Stimulated activated CD8-positive, alpha-beta memory T cell treated with anti-CD3 and anti-CD28 coated beads, Interleukin-7, amount 100 ng/mL, for 1 hour (primary cell): Measurements from ENCODE around the gene CCDC172.
"Not testable (repeated sequence)": the region's sequence is repeated elsewhere in the genome, so short reads cannot be mapped to it uniquely, and the experiment has no call there.

ENCODE experiments used
- DNase-seq, 2 donors: peaks; one replicate each; pipeline ENCODE4 v3.0.0-alpha.2; 2020; ENCODE audit warnings: low read depth in 2 of 2

The CCDC172 gene

DNA sequence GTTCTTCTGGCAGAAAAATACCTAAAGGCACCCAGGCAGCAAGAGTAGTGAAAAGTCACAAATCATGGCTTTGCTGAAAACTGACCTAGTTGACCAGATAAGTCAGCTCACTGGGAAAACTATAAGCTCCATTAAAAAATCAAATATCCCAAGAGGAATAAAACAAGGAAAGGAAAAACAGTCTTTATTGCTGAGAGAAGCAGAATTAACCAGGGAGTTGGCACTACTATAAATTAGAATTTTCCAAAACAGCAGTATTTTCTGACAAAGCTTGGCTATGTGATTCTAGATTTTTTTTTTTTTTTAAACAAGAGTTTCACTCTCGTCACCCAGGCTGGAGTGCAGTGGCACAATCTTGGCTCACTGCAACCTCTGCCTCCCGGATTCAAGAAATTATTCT lies 12.6 kb downstream of the CCDC172 start:
- DNase-seq: no peak

DNA sequence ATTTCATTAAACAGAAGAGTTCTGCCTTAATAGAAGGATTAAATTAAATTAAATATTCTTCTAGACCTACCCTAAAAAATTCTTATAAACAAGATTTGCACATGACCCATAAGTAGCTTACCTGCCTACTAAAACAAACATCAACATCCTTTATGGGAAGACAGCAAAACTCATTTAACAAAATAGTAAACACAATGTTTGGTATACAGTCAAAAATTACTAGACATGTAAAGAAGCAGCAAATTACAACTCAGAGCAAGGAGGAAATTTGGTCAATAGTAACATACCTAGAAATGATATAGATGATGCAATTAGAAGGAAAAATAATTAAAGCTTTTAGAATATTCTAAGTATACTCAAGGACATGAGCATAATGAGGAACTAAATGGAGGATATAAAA lies 27.9 kb downstream of the CCDC172 start:
- no peak for DNase-seq

- no peak for DNase-seq
These were observed 29.6 kb downstream of the CCDC172 start for GRCh38 chr10:116353817-116354216.

DNA sequence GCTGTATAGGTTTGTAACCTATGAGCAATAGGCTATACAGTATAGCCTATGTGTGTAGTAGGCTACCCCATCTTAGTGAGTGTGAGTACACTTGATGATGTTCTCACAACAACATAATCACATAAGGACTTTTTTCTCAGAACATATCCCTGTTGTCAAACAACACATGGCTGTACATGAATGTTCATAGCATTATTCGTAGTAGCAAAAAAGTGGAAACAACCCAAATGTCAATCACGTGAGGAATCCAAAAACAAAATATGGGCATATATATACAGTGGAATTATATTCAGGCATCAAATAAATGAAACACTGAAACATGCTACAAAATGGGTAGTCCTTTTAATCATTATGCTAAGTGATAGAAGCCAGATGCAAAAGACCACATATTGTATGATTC lies 31.1 kb downstream of the CCDC172 start:
- DNase-seq: no peak

GRCh38 chr10:116356833-116357232 lies 32.6 kb downstream of the CCDC172 start:
- DNase-seq: no peak

DNA sequence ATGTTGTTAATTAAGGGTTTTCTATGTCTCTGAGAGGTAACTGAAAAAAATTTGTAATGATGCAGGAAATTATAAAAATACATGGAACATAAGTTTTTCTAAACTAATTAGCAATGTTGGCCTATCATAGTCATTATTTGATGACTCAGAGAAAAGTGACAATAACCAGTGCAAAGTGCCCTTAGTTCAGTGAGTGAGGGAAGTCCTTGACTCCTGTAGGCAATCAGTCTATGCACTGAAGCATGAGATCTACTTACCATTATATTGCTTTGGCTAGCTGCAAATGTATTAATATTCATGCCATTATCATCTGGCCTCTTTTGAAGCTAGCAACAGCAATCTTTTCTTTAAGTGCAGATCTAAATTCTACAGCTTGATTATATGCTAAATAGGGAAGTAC lies 40.6 kb downstream of the CCDC172 start:
- no peak for DNase-seq

- no peak for DNase-seq
These were observed 47.5 kb downstream of the CCDC172 start for GRCh38 chr10:116371737-116372136.

DNA sequence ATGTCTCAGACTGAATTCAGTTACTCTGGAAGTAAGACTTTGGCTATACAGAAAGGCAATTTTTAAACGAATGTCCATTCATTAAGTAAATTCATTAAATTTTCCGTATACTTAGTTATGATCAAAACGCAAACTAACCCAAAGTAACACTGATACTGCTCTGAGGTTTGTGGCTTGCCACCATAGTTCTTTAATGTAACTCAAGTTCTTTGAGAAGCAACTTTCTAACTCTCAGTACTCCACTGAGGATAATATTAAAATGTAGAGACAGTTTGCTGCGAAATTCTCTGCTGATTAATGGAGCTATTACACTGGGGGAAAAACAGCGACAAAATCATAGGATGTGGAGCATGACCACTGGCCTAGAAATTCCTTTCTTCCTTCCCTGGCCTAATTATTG lies 58.0 kb downstream of the CCDC172 start:
- DNase-seq: no peak

DNA sequence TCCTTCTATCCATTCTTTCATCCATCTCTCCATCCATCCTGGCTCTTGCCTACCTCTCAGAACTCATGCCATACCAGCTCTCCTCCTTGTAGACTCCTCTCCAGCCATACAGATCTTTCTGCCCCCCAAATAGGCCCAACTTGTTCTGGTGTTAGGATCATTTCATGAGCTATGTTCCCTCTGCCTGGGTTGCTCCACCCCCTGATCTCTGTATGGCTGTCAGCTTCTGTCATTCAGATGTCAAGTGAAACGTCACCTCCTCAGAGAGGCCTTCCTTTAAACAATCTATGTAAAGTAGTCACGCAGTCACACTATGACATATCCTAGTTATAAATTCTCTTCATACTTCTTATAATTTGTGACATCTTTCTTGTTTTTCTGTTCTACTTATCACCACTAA lies 61.1 kb downstream of the CCDC172 start:
- no peak for DNase-seq

DNA sequence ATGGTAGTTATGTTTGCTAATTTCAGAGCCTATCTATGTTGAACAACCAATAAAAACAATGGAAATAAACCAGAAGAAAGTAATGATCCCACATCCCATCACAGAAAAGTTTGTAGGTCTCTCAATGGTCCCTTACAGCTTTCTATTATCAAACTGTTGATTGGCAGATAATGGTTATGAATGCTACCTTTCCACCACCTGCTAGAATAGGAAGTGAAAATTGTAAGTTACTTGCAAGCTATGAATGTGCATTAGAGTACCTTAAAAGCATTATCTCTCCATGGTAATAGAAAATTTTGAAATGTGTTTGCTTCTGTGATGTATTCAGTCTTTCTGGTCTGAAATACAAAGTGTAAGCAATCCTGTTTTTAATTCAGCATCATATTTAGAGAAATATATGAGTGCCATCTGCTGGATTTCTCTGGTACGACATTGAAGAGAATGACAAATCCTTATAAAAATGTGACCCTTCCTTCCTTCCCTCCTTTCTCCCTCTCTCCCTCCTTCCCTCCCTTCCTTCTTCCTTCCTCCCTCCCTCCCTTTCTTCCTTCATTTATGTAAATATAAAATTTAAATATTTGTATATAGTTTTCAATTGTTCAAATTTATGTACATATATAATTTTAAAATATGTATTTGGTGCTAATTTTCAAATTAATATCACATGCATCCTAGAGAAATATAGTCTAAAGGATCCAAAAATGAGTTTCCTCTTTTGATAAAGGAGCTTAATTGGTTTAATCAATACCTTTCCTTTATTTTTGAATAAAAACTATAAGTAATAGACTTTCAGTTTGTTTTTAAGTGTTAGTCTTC lies 62.0 kb downstream of the CCDC172 start:
- DNase-seq: no peak

DNA sequence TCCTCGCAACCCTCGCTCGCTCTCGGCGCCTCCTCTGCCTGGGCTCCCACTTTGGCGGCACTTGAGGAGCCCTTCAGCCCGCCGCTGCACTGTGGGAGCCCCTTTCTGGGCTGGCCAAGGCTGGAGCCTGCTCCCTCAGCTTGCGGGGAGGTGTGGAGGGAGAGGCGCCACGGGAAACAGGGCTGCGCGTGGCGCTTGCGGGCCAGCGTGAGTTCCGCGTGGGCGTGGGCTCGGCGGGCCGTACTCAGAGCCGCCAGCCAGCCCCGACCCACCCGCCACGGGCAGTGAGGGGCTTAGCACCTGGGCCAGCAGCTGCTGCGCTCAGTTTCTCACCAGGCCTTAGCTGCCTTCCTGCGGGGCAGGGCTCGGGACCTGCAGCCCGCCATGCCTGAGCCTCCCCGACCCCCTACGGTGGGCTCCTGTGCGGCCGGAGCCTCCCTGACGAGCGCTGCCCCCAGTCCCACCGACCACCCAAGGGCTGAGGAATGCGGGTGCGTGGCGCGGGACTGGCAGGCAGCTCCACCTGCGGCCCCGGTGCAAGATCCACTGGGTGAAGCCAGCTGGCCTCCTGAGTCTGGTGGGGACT lies 69.1 kb downstream of the CCDC172 start:
- DNase-seq: not testable (repeated sequence)

- no peak for DNase-seq
These were observed 71.2 kb downstream of the CCDC172 start for GRCh38 chr10:116395223-116395985.

DNA sequence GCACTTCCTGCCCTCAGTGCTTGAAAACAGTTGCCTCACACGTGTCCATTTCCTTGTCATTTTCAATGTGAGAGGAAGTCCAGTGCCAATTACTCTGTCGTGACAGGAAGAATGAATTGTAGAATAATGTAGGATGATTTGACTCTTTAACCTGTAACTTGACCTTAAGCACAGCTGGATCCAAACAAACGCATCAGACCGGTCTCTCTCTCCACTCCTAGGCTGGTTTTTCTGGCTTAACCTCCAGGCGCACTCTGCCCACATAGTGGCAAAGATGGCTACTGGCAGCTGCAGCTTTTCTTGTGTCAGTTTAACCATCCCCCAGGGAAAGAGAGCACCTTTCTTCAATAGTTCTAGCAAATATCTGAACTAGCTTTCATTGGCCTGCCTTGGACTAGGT lies 74.0 kb downstream of the CCDC172 start:
- no peak for DNase-seq

- no peak for DNase-seq
These were observed 78.6 kb downstream of the CCDC172 start for GRCh38 chr10:116402858-116403257.

GRCh38 chr10:116403740-116404250 lies 79.5 kb downstream of the CCDC172 start:
- no peak for DNase-seq

GRCh38 chr10:116408719-116409118 lies 84.5 kb downstream of the CCDC172 start:
- DNase-seq: no peak

DNA sequence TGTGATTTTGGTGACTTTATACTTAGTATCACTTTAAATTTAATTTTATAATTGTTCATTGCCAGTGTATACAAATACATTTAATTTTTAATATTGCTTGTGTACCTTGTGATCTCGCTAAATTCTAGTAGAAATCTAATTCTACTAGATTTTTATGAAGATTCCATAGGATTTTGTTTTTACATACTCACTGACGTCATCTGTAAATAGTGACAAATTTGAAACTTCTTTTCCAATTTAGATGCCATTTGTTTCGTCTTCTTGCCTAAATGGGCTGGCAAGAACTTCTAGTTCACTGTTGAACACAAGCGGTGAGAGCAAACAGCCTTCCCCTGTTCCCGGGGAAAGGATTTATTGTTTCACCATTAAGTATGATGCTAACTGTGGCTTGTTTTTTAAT lies 86.1 kb downstream of the CCDC172 start:
- no peak for DNase-seq

GRCh38 chr10:116417821-116418220 lies 93.6 kb downstream of the CCDC172 start:
- DNase-seq: no peak

- DNase-seq: no peak
These were observed 94.1 kb downstream of the CCDC172 start for GRCh38 chr10:116418389-116418788.

GRCh38 chr10:116421815-116422214 lies 97.6 kb downstream of the CCDC172 start:
- no peak for DNase-seq

GRCh38 chr10:116427671-116428070 lies 103.4 kb downstream of the CCDC172 start, which contains the start of gene PNLIPRP3:
Gene PNLIPRP3, plus strand, starts transcription at chr10:116427847. Its CDS starts 166 bp downstream, at chr10:116428013.
- no peak for DNase-seq

DNA sequence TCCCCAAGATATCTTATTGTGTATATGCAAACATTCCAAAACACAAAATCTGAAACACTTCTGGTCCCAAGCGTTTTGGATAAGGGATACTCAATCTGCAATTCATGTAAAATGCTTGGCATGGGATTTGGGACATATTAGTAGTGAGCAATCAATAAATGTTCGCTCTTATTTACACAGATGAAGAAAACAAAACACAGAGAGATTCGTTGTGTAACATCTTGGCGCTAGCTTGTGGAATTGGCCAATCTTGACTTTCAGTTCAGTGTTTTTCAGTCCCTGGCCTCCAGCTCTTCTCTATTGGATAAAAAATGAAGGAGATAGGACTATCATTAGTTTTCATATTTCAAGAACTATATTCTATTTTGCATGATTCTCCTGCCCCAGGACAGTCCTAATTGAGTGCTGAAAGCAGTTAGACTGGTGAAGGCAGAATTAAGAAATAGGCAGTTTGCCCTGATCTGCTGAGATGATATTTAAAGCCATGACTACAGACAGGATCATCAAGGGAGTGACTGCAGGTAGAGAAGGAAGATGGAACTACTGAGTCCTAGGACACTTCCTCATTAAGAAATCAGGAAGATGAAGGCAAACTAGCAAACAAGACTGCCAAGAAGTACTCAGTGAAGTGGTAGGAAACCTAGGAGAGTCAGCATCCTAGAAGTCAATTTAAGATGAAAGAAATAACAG lies 105.2 kb downstream of the CCDC172 start:
- no peak for DNase-seq
